Measurements from ENCODE around the gene DAB2IP.

GRCh38 chr9:121709798-121710197, 58.4 kb downstream of the DAB2IP start:
- no peak for TF ChIP-seq CTCF (IDR thresholded peaks at IDR 0.05)
- no peak for TF ChIP-seq POLR2A (IDR thresholded peaks at IDR 0.05)
- no peak for TF ChIP-seq EP300 (IDR thresholded peaks at IDR 0.05)

Data from tibial nerve (tissue), 4 donors.